ENCODE data around the gene EIF4G1.
"Not testable (repeated sequence)": the region's sequence is repeated elsewhere in the genome, so short reads cannot be mapped to it uniquely, and the experiment has no call there.

EIF4G1 gene

GRCh38 chr3:184314363-184314699 lies at the start of gene EIF4G1:
Gene EIF4G1, plus strand, starts transcription at chr3:184314606. Its CDS starts 1,191 bp downstream, at chr3:184315797.
- DNase-seq (ENCODE audit: low read depth), result peak; percentile 96

GRCh38 chr3:184267249-184267648 lies 47.2 kb upstream of the EIF4G1 start:
- DNase-seq (ENCODE audit: low read depth), result not testable (repeated sequence)

GRCh38 chr3:184272269-184272668 lies 42.1 kb upstream of the EIF4G1 start:
- no peak for DNase-seq (ENCODE audit: low read depth)

GRCh38 chr3:184275381-184275701 lies 39.1 kb upstream of the EIF4G1 start:
- no peak for DNase-seq (ENCODE audit: low read depth)

GRCh38 chr3:184275961-184276910 lies 38.2 kb upstream of the EIF4G1 start, which contains the start of gene ECE2:
Gene ECE2, plus strand, starts transcription at chr3:184276022. Its CDS starts 132 bp downstream, at chr3:184276154.
- DNase-seq (ENCODE audit: low read depth), result no peak

- no peak for DNase-seq (ENCODE audit: low read depth)
Observed at GRCh38 chr3:184277366-184277765, 37.0 kb upstream of the EIF4G1 start.

- DNase-seq (ENCODE audit: low read depth), result no peak
Observed at GRCh38 chr3:184282941-184283340, 31.5 kb upstream of the EIF4G1 start.

GRCh38 chr3:184283681-184284080 lies 30.7 kb upstream of the EIF4G1 start:
- no peak for DNase-seq (ENCODE audit: low read depth)

- peak; percentile 63 for DNase-seq (ENCODE audit: low read depth)
Observed at GRCh38 chr3:184284696-184285095, 29.7 kb upstream of the EIF4G1 start.

- DNase-seq (ENCODE audit: low read depth), result peak; percentile 10
Observed at GRCh38 chr3:184289426-184289938, 24.9 kb upstream of the EIF4G1 start.

- DNase-seq (ENCODE audit: low read depth), result no peak
Observed at GRCh38 chr3:184290331-184290730, 24.1 kb upstream of the EIF4G1 start.

- no peak for DNase-seq (ENCODE audit: low read depth)
Observed at GRCh38 chr3:184291044-184291737, 23.2 kb upstream of the EIF4G1 start.

GRCh38 chr3:184291738-184292445 lies 22.5 kb upstream of the EIF4G1 start:
- no peak for DNase-seq (ENCODE audit: low read depth)

- DNase-seq (ENCODE audit: low read depth), result no peak
Observed at GRCh38 chr3:184295771-184296170, 18.6 kb upstream of the EIF4G1 start.

- no peak for DNase-seq (ENCODE audit: low read depth)
Observed at GRCh38 chr3:184296616-184297015, 17.8 kb upstream of the EIF4G1 start.

GRCh38 chr3:184298759-184299487 lies 15.5 kb upstream of the EIF4G1 start, which contains the start of gene PSMD2:
Gene PSMD2, plus strand, starts transcription at chr3:184299241. Its CDS starts 26 bp downstream, at chr3:184299267.
- DNase-seq (ENCODE audit: low read depth), result peak; percentile 95

- DNase-seq (ENCODE audit: low read depth), result no peak
Observed at GRCh38 chr3:184299488-184300377, 14.7 kb upstream of the EIF4G1 start.

- no peak for DNase-seq (ENCODE audit: low read depth)
Observed at GRCh38 chr3:184300378-184300720, 14.1 kb upstream of the EIF4G1 start.

- DNase-seq (ENCODE audit: low read depth), result no peak
Observed at GRCh38 chr3:184305577-184305976, 8.8 kb upstream of the EIF4G1 start.

- DNase-seq (ENCODE audit: low read depth), result no peak
Observed at GRCh38 chr3:184306341-184306972, 7.9 kb upstream of the EIF4G1 start.
